GF-D8 (cell line): ENCODE results near the gene ITPR1.
A peak's percentile ranks its signal among the peaks of the same experiment; 100 is the strongest.

ENCODE experiments used
- DNase-seq: peaks from one replicate; lab custom pipeline; 2025; lab: John Stamatoyannopoulos, UW

ITPR1 gene

GRCh38 chr3:4782095-4782494 lies 288.9 kb downstream of the ITPR1 start:
- DNase-seq = no peak

DNA sequence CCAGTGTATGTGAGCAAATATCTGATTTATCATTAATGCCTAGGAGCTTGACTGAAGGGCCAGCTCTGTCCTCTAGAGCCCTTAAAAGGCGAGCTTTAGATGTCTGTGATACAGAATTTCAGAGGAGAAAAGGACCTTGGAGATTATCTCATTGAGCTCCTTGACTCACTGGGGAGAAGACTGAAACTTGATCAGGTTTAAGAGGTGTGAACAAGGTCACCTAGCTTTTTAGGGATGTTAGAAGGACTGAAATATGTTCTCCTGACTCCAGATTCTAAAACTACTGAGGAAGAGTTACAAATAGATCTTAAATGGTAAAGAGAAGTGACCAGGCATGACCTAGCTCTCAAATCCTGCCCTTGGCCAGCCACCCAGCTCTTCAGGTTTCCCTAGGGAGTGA lies 292.4 kb downstream of the ITPR1 start:
- no peak for DNase-seq

DNA sequence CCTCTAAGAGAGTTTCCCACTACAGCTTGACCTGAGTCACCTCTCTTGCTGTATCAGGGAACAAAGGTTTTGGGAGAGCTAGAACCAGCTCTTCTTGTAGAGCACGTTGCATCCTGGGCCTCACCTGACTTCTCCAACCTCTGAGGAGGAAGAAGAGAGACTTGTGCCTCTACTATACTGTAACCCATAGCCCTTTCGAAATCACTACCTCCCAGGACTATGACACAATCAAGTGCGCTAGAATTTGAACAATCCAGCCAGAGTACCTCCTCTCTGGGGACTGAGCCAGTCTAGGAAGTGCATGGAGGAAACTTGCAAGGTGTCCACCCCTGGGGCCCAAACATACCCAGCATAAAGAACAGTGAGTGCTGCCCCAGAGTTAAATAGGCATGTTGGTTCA lies 293.3 kb downstream of the ITPR1 start:
- peak; percentile 8 for DNase-seq

DNA sequence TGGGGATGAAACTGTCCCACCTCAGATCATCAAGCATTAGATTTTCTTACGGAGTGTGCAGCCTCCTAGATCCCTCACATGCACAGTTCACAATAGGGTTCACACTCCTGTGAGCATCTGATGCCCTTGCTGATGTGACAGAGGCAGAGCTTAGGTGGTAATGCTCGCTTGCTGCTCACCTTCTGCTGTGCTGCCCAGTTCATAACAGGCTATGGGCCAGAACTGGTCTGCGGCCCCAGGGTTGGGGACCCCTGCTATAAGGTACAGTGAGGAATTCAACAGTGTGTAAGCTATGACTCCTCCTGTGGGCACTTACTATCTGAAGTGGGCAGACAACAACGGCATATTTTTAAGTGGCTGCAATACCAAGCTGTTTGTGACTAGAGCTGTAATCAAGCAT lies 298.2 kb downstream of the ITPR1 start:
- no peak for DNase-seq

GRCh38 chr3:4793311-4793710 lies 300.2 kb downstream of the ITPR1 start:
- no peak for DNase-seq

- no peak for DNase-seq
These were observed 301.2 kb downstream of the ITPR1 start for GRCh38 chr3:4794331-4794730.

GRCh38 chr3:4794798-4795197 lies 301.6 kb downstream of the ITPR1 start:
- DNase-seq = no peak

- DNase-seq = no peak
These were observed 302.8 kb downstream of the ITPR1 start for GRCh38 chr3:4795905-4796304.

- DNase-seq = no peak
These were observed 304.1 kb downstream of the ITPR1 start for GRCh38 chr3:4797201-4797705.

GRCh38 chr3:4799266-4800256 lies 306.4 kb downstream of the ITPR1 start:
- DNase-seq = no peak

DNA sequence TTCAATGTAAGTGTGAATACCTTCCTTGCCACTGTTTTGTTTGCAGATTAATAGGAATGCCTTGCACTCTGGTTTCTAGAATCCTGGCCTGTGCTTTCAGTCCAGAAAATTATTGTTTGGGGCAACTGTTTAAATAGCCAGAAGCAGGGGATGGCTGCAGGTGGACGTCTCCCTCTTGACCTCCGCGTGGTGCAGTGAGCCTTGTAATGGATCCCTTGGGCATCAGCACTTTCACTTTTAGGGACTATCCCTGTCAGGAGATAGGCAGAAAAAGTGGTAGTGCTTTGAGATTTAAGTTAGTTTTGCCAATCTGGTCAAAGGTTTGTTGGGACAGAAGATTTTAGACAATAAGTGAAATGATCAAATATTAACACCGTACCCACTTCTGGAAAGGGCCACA lies 307.4 kb downstream of the ITPR1 start:
- no peak for DNase-seq

DNA sequence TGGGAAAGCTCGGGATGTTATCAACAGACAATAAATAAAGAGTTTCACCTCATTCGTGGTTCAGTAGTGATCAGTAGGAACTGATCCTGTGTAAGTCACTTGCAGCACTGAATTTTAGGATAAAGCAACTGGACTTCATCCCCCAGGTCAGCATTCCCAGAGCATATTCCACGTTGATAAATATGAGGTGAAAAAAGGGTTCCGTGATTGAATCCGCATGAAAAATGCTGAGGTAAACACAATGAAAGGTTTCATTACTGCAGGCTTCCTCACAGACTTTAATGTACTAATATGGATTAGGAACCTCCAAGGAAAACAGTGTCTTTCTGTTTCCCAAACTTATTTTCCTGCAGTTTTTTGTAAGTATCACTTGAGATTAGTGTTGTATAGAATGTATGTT lies 308.7 kb downstream of the ITPR1 start:
- no peak for DNase-seq

DNA sequence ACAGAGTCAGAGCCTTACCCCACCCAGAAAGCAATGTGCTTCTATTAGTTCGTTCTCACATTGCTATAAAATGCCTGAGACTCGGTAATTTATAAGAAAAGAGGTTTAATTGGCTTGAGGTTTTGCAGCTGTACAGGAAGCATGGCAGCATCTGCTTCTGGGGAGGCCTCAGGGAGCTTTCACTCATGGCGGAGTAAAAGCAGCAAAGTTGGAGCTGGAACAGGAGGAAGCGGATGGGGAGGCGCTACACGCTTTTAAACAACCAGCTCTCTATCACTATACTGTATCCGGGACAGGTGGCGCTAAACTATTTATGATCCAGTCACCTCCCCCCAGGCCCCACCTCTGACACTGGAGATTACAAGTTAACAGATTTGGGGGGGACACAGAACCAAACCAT lies 309.8 kb downstream of the ITPR1 start:
- DNase-seq = no peak

- no peak for DNase-seq
These were observed 311.3 kb downstream of the ITPR1 start for GRCh38 chr3:4804161-4805058.

DNA sequence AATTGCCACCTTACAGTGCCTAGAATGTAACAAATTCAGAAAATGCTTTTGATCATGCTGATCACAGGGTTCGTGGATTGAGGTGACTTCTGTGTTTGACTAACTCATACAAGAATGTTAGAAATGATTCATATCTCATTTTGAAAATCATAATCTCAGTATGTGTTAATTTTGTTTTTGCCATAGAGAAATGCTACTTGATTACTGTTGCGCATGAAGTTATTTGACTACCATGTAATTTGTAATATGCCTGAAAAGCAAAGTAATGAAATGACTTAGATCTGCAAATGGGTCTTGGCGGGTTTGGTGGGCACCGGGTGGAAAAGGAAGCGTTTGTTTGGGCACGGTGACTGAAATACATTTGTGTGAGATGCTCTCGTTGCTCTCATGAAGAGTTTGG lies 312.5 kb downstream of the ITPR1 start:
- DNase-seq = no peak

DNA sequence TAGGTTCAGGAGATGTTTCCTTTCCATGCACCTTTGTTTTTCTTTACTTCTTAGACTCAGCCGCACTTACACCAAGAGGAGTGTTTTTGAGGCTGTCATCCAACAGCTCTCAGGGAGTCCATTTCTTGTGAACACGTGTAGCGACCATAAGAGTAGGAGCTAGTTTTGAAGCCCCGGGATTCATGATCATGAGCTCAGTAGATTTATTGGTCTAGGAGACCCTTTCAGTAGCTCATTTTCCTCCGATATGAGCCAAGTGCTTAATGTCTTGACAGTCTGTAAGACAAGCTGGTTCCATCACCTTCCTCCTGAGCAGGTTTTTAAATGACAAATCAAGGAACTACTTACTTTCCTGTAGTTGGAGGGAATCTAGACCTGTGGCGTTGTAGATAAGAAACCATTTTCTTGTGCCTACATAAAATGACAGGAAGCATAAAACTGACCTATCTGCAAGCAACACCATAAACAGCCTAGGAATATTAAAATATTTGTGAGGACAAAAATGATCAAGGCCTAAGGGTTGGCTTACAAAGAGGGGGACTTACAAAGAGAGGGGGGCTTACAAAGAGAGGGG lies 313.5 kb downstream of the ITPR1 start:
- no peak for DNase-seq

GRCh38 chr3:4807381-4808280 lies 314.5 kb downstream of the ITPR1 start:
- no peak for DNase-seq

DNA sequence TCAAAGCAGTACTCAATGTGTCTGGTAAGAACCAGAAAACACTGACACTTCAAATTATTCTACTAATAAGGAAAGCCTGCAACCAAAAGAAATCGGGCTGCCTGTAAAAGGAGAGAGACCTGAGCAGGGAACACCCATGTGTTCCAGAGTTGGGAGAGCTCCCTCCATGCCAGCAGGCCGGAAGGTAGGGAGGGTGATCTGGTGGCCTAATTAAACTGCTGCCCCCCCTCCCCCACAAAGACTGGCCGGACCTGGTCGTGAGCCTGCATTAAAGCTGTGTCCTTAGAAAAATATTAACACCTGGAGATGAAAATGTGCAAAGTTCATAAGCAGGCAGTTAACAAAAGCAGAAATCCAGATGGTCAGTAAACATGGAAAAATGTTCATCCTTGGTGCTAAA lies 315.5 kb downstream of the ITPR1 start:
- no peak for DNase-seq

DNA sequence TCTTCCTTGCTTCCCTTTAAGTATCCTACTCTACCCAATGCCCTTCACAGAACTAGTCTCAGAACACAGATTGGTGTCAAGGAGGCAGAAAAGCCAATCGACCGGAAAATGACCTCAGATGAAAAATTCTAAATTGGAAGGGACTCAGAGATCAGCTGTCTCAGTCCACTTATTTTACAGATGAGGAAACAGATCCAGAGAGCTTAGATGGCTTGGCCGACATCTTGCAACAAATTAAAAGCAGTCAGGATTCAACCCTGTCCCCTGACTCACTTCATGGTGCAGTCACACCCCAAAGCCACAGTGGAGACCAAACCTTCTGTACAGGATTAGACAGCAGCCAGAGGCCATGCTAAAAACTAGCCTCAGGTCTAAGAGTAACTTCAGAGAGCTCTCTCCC lies 316.8 kb downstream of the ITPR1 start:
- DNase-seq = no peak

- DNase-seq = no peak
These were observed 319.4 kb downstream of the ITPR1 start for GRCh38 chr3:4812591-4812990.

GRCh38 chr3:4813909-4814304 lies 320.8 kb downstream of the ITPR1 start:
- no peak for DNase-seq
